OCI-LY3 (cell line): ENCODE results near the gene CACNA1I.

Source experiments
- H2AFZ ChIP-seq: fragments of 200-600, 300-600 bp; shearing (Covaris generic); 2 replicates; pipeline ENCODE4 v1.6.0; 2014; ENCODE audit warnings: antibody characterized with exemption, low read depth, low read length
- H3K27ac ChIP-seq: fragments of 200-600, 300-600 bp; sonication (generic); 2 replicates; pipeline ENCODE4 v1.5.1; 2014; ENCODE audit warnings: mild to moderate bottlenecking, low read length, moderate library complexity, mixed read lengths
- H3K27me3 ChIP-seq: fragments of 200-600, 300-600 bp; sonication (generic); 2 replicates; pipeline ENCODE4 v1.6.1; 2014; ENCODE audit warnings: low read depth, low read length, mixed read lengths
- H3K36me3 ChIP-seq: fragments of 200-600, 300-600 bp; sonication (generic); replicated peaks from 2 replicates; pipeline ENCODE3; 2014; ENCODE audit warnings: low read depth, low read length, mixed read lengths
- H3K4me1 ChIP-seq: fragments of 300-600, 200-600 bp; sonication (generic); 2 replicates; pipeline ENCODE4 v1.6.1; 2014; ENCODE audit warnings: low read length, mixed read lengths
- H3K4me2 ChIP-seq: fragments of 200-600, 300-600 bp; sonication (generic); 2 replicates; pipeline ENCODE4 v1.6.1; 2014; ENCODE audit warnings: low read length, mixed read lengths
- H3K4me3 ChIP-seq: fragments of 300-600, 200-600 bp; sonication (generic); 2 replicates; pipeline ENCODE4 v1.5.1; 2014; ENCODE audit warnings: antibody characterized with exemption, mild to moderate bottlenecking, low read length, moderate library complexity
- H3K79me2 ChIP-seq: fragments of 300-600, 200-600 bp; shearing (Covaris generic); 2 replicates; pipeline ENCODE4 v1.6.1; 2014; ENCODE audit warnings: mild to moderate bottlenecking, low read length, mixed read lengths
- H3K9ac ChIP-seq: fragments of 300-600, 200-600 bp; shearing (Covaris generic); 2 replicates; pipeline ENCODE4 v1.6.0; 2014; ENCODE audit warnings: mild to moderate bottlenecking, low read length, moderate library complexity
- H3K9me3 ChIP-seq: fragments of 200-600, 300-600 bp; shearing (Covaris generic); 2 replicates; pipeline ENCODE4 v1.6.1; 2014; ENCODE audit warnings: low read length, mixed read lengths; ENCODE audit not compliant: insufficient read depth
- H4K20me1 ChIP-seq: fragments of 200-600, 300-600 bp; sonication (generic); 2 replicates; pipeline ENCODE4 v1.6.1; 2016; ENCODE audit warnings: low read length, mixed read lengths; ENCODE audit not compliant: insufficient read depth
- EZH2phosphoT487 ChIP-seq: fragments of 200-600 bp; shearing (Covaris generic); IDR thresholded peaks from 2 replicates; pipeline ENCODE4 v1.6.1; 2018; ENCODE audit warnings: antibody characterized with exemption, mixed run types, low read depth
- TF ChIP-seq, protein P1 (sequence below): fragments of 200-600, 300-600 bp; sonication (generic); IDR thresholded peaks from 2 replicates; pipeline ENCODE4 v1.5.1; 2014; ENCODE audit warnings: antibody characterized with exemption, low read length, low read depth

Gene CACNA1I

DNA sequence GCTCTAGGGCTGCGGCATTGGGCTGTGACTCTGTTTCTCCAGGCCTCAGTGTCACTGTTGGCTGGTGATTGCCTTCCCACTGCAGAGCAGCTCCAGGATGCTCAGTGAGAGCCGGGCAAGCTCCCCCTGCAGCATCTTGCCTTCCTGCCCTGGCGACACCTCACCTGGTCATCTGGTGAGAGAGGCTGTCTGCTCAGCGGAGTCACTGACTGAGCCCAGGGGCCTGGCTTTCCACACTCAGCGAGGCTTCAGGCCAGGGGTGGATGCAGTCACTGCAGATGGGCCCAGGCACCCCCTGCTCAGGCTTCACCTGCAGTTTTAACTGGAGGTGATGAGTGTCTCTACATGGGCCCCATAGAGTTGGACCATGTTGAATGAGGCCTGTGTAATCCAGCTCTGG is 136.8 kb downstream of the CACNA1I start:
- Histone ChIP-seq H3K4me2 (no peak overlapping the region), H3K27me3 (peaks cover 28% of the 10 kb centered on the region)

DNA sequence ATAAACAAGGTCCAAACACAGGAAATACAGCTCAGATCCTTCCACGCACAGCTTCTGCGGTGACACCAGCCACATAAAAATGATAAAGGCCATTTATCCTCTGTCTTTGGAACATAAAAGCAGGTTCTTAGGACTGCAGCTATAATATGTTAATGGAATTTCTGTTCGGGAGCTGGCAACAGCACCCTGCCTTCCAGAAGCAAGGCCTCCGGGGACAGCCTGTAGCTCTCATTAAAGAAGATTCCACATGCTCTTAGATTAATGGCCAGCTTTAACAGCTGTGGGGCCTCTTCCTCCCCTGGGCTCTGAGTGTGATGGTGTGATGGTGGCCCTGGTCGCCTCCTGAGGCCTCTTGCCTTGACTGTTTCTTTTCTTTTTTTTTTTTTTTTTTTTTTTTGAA is 137.3 kb downstream of the CACNA1I start:
- H4K20me1 ChIP-seq: no peaks in the 10 kb centered on the region
- no peak overlapping the region for H3K27ac ChIP-seq
- no peaks in the 10 kb centered on the region for H3K36me3 ChIP-seq
- TF ChIP-seq EZH2phosphoT487: no peak
- TF ChIP-seq, protein P1, sequence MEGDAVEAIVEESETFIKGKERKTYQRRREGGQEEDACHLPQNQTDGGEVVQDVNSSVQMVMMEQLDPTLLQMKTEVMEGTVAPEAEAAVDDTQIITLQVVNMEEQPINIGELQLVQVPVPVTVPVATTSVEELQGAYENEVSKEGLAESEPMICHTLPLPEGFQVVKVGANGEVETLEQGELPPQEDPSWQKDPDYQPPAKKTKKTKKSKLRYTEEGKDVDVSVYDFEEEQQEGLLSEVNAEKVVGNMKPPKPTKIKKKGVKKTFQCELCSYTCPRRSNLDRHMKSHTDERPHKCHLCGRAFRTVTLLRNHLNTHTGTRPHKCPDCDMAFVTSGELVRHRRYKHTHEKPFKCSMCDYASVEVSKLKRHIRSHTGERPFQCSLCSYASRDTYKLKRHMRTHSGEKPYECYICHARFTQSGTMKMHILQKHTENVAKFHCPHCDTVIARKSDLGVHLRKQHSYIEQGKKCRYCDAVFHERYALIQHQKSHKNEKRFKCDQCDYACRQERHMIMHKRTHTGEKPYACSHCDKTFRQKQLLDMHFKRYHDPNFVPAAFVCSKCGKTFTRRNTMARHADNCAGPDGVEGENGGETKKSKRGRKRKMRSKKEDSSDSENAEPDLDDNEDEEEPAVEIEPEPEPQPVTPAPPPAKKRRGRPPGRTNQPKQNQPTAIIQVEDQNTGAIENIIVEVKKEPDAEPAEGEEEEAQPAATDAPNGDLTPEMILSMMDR: no peak
- no peak overlapping the region for H3K4me2 ChIP-seq
- no peaks in the 10 kb centered on the region for H3K79me2 ChIP-seq
- H3K4me3 ChIP-seq: no peak overlapping the region
- no peak overlapping the region for H2AFZ ChIP-seq
- H3K27me3 ChIP-seq: peaks cover 26% of the 10 kb centered on the region
- no peak overlapping the region for H3K9ac ChIP-seq
- H3K9me3 ChIP-seq: no peaks in the 10 kb centered on the region
- no peaks in the 10 kb centered on the region for H3K4me1 ChIP-seq

More for the DNA sequence above, 136.8 kb downstream of the CACNA1I start:
- Histone ChIP-seq H3K9me3 (no peaks in the 10 kb centered on the region), H3K36me3 (no peaks in the 10 kb centered on the region), H3K79me2 (no peaks in the 10 kb centered on the region), H3K4me1 (no peaks in the 10 kb centered on the region), H3K9ac (no peak overlapping the region), H3K4me3 (no peak overlapping the region), H3K27ac (no peak overlapping the region), H4K20me1 (no peaks in the 10 kb centered on the region), H2AFZ (no peak overlapping the region)
- TF ChIP-seq, protein P1: no peak
- TF ChIP-seq EZH2phosphoT487: no peak

DNA sequence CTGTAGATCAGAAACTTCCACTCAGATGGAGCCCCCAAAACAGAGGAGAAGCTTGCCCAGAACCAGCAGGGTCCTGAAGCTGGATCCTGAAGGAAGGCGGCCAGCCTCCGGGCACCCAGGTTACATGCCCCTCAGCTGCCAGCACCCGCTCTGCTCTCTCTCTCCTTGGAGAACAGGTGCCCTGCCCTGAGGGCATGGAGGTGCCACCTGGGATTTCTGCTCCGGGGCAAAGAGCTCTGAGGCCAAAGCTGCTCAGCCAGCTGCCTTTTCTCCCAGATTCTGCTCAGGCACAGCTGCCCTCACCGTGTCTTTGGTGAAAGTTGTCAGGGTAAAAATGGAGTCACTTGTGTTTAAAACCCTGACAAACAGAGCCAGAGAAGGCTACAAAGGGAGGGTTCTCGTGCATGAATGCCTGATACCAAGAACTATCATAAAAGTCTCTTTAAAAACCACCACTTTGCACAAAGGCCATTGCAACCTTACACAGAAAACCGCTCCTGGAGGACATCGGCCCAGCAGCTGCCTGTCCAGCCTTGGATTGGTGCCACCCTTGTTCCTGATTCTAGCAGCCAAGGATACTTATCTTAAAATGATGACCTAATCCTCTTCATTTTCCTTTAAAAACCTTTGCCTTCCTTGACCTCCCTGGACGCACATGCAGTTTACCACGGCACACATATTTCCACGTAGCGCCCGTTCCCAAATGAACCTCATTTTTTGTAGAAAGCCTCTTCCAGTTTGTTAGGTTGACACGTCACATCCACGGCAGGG is 140.0 kb downstream of the CACNA1I start:
- H3K9ac ChIP-seq: no peak overlapping the region
- H3K9me3 ChIP-seq: no peaks in the 10 kb centered on the region
- no peak for TF ChIP-seq EZH2phosphoT487
- TF ChIP-seq, protein P1: no peak
- H3K27me3 ChIP-seq: peaks cover 24% of the 10 kb centered on the region
- H2AFZ ChIP-seq: no peak overlapping the region
- no peak overlapping the region for H3K27ac ChIP-seq
- no peaks in the 10 kb centered on the region for H3K4me1 ChIP-seq
- no peaks in the 10 kb centered on the region for H4K20me1 ChIP-seq
- H3K4me3 ChIP-seq: no peak overlapping the region
- H3K36me3 ChIP-seq: no peaks in the 10 kb centered on the region
- no peaks in the 10 kb centered on the region for H3K79me2 ChIP-seq
- H3K4me2 ChIP-seq: no peak overlapping the region

DNA sequence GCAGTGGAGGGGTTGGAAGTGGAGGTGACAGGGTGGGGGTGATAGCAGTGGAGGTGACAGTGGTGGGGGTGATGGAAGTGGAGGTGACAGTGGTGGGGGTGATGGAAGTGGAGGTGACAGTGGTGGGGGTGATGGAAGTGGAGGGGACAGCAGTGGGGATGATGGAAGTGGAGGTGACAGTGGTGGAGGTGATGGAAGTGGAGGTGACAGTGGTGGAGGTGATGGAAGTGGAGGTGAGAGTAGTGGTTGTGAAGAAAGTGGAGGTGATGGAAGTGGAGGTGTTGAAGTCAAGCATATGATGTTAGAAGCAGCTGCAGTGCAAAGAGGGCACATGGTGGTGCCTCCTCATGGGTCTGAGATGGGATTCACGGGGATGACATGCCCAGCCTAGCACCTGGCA is 141.5 kb downstream of the CACNA1I start:
- Histone ChIP-seq H3K9me3 (no peaks in the 10 kb centered on the region), H2AFZ (no peak overlapping the region), H3K27ac (no peak overlapping the region), H3K79me2 (no peaks in the 10 kb centered on the region), H3K4me2 (no peak overlapping the region), H3K4me3 (no peak overlapping the region), H3K27me3 (peaks cover 24% of the 10 kb centered on the region), H3K4me1 (no peaks in the 10 kb centered on the region), H3K36me3 (no peaks in the 10 kb centered on the region), H3K9ac (no peak overlapping the region), H4K20me1 (no peaks in the 10 kb centered on the region)
- no peak for TF ChIP-seq EZH2phosphoT487
- TF ChIP-seq, protein P1: no peak
